ENCODE data around the gene PROX2.

DNA sequence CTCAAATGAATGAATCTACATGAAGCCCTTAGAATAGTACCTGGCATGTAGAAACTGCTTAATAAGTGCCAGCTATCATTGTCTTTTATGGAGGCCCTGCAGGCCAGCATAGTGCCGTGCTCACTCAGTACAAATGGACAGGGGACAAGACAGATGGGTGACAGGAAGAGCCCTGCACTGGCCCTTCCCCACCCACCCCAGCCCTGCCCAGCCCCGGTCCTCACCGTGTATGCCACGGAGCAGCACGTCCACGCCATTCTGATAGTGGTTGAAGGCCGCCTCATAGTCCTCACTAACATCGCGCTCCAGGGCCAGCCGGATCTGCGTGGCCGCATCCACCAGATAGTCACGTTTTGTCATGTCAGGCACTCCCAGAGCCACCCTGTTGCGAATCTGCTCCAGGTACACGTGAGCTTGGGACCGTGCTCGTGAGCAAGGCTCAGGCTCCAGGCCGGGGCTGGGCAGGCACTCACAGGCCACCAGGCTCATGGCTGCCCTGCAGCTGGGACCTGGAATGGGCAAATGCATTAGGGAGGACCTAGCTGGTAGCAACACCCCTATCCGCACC, 45.2 kb upstream of the PROX2 start:
- no peak for TF ChIP-seq POLR2A (IDR thresholded peaks at IDR 0.05; ENCODE audit: extremely low read depth, insufficient read length)
- no peak for TF ChIP-seq CTCF (IDR thresholded peaks at IDR 0.05; ENCODE audit: low read depth, low read length)
- TF ChIP-seq MYC (IDR thresholded peaks at IDR 0.05; ENCODE audit: low read depth, low read length): no peak
- TF ChIP-seq MAX (IDR thresholded peaks at IDR 0.05; ENCODE audit: low read depth, low read length): no peak

Measured in NB4 (cell line).